PC-3 (cell line): Measurements from ENCODE around the gene C16orf74. TPM values are rescaled to one million over a fixed set of nuclear protein-coding genes. Genes with fewer than 3 reads are reported as not detected.

Experiments
- ATAC-seq: fragments of 200-7000 bp; cut with Tn5 transposase; 2 replicates; pipeline ENCODE4 v1.9.1; 2020; ENCODE audit warnings: mild to moderate bottlenecking, moderate library complexity
- BruUV-seq: library from RNA; stranded (reverse); fragments of 400-500 nt; replicated peaks from 2 replicates; lab custom pipeline; 2021; lab: Mats Ljungman, UMichigan
- CTCF ChIA-PET: fragments of 300-600 bp; sonication (Branson Sonifier 250); formaldehyde crosslinking; loops from one replicate; lab custom pipeline; 2022; ENCODE audit warnings: antibody characterized with exemption; lab: Charles Lee
- POLR2A ChIA-PET: fragments of 300-600 bp; sonication (Branson Sonifier 250); formaldehyde crosslinking; loops from one replicate; lab custom pipeline; 2022; ENCODE audit warnings: antibody characterized with exemption; ENCODE audit not compliant: unreplicated experiment; lab: Charles Lee
- DNase-seq: peaks from one replicate; pipeline ENCODE4 v3.0.0-alpha.2; 2015
- H2AFZ ChIP-seq: fragments of 300-600 bp; sonication (generic); 2 replicates; pipeline ENCODE4 v1.6.0; 2016; ENCODE audit warnings: antibody characterized with exemption, low read length
- H3F3A ChIP-seq: fragments of 300-600 bp; sonication (generic); one replicate; pipeline ENCODE4 v1.6.0; 2017; ENCODE audit warnings: antibody characterized with exemption, low read length, control low read depth, mild to moderate bottlenecking; ENCODE audit not compliant: unreplicated experiment
- H3K27ac ChIP-seq: fragments of 300-600 bp; sonication (generic); 2 replicates; pipeline ENCODE4 v1.5.1; 2016; ENCODE audit warnings: mild to moderate bottlenecking, low read length
- H3K27me3 ChIP-seq: fragments of 300-600 bp; sonication (generic); 2 replicates; pipeline ENCODE4 v1.6.1; 2016; ENCODE audit warnings: low read length, mixed read lengths
- H3K36me3 ChIP-seq: fragments of 300-600 bp; sonication (generic); 2 replicates; pipeline ENCODE4 v1.6.1; 2016; ENCODE audit warnings: low read depth, mixed run types, low read length, mixed read lengths
- H3K4me1 ChIP-seq: fragments of 300-600 bp; sonication (generic); 2 replicates; pipeline ENCODE4 v1.5.1; 2016; ENCODE audit warnings: low read length; ENCODE audit not compliant: insufficient read depth
- H3K4me2 ChIP-seq: fragments of 300-600 bp; sonication (generic); 2 replicates; pipeline ENCODE4 v1.6.0; 2016; ENCODE audit warnings: low read length
- H3K4me3 ChIP-seq: fragments of 300-600 bp; sonication (generic); 2 replicates; pipeline ENCODE4 v1.5.1; 2016; ENCODE audit warnings: mild to moderate bottlenecking, low read length, mixed read lengths
- H3K79me2 ChIP-seq: fragments of 300-600 bp; sonication (generic); 2 replicates; pipeline ENCODE4 v1.6.1; 2017; ENCODE audit warnings: low read length, mixed read lengths
- H3K9ac ChIP-seq: fragments of 300-600 bp; sonication (generic); 2 replicates; pipeline ENCODE4 v1.6.0; 2016; ENCODE audit warnings: mild to moderate bottlenecking, low read length
- H3K9me2 ChIP-seq: fragments of 300-600 bp; sonication (generic); replicated peaks from 2 replicates; pipeline ENCODE4 v1.6.1; 2016; ENCODE audit warnings: mixed run types, low read length, mixed read lengths
- H3K9me3 ChIP-seq: fragments of 300-600 bp; sonication (generic); 2 replicates; pipeline ENCODE4 v1.6.1; 2016; ENCODE audit warnings: low read length, mixed read lengths
- H4K20me1 ChIP-seq: fragments of 300-600 bp; sonication (generic); 2 replicates; pipeline ENCODE4 v1.6.1; 2016; ENCODE audit warnings: low read length, mixed read lengths
- CTCF ChIP-seq: fragments of 300-600 bp; sonication (generic); conservative IDR thresholded peaks from 2 replicates; pipeline ENCODE4 v1.5.1; 2017; ENCODE audit warnings: antibody characterized with exemption, low read depth, mild to moderate bottlenecking, low read length
- EZH2 ChIP-seq: fragments of 300-600 bp; sonication (generic); IDR thresholded peaks from one replicate; pipeline ENCODE4 v1.6.1; 2017; ENCODE audit warnings: antibody characterized with exemption, mild to moderate bottlenecking, low read length; ENCODE audit not compliant: unreplicated experiment
- EZH2phosphoT487 ChIP-seq: fragments of 300-600 bp; sonication (generic); IDR thresholded peaks from 2 replicates; pipeline ENCODE4 v1.6.1; 2018; ENCODE audit warnings: mild to moderate bottlenecking, antibody characterized with exemption, low read length, borderline replicate concordance
- intact Hi-C: fragments of 100-400 bp; cut with micrococcal nuclease; formaldehyde crosslinking; loops from 2 replicates; pipeline ENCODE4 v1.9.0; 2023
- total RNA-seq: library from RNA; depleted of rRNA; stranded (reverse); fragments of >200 nt; gene quantifications from 2 replicates; pipeline ENCODE4 v1.2.3, GENCODE V29; 2014

Gene C16orf74
- total RNA-seq, 1 experiment from 2014 or later = 71.0 TPM

DNA sequence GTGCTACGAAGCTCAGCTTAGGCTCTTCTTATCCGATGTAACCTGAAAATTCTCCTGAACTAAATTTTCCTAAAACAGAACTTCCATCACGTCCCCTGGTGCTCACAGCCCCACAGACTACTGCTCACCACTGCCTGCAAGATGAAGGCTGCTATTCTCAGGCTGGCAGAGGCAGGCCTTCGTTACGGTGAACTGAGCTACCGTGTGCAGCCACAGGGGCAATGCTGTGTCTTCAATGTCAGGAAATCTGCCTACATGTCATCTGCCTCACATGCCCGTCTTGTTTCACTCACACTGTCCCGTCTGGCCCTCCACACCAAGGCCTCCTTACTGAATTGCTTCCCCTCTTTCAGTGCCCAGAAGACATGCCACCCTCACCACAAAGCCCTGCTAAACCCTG lies 32.5 kb upstream of the C16orf74 start:
- ATAC-seq (no peak), DNase-seq (no peak)
- Histone ChIP-seq H4K20me1 (no peaks in the 10 kb centered on the region), H3K27me3 (no peaks in the 10 kb centered on the region), H3K4me1 (peaks cover 6% of the 10 kb centered on the region), H3K4me2 (no peak overlapping the region), H2AFZ (no peak overlapping the region), H3K9me3 (no peaks in the 10 kb centered on the region), H3F3A (peaks cover 2% of the 10 kb centered on the region), H3K9ac (no peak overlapping the region), H3K4me3 (no peak overlapping the region), H3K79me2 (peaks cover 6% of the 10 kb centered on the region; the same call in 1 of the 2 replicates), H3K27ac (no peak overlapping the region), H3K36me3 (peaks cover 11% of the 10 kb centered on the region; the same call in 1 of the 2 replicates), H3K9me2 (no peaks in the 10 kb centered on the region)
- POLR2A ChIA-PET = no interaction called here
- no peak for TF ChIP-seq EZH2
- no peak for TF ChIP-seq EZH2phosphoT487
- TF ChIP-seq CTCF = no peak
- intact Hi-C loops = no loop called here
- CTCF ChIA-PET = no interaction called here
- BruUV-seq = no TSS peak

- BruUV-seq = no TSS peak
These were observed 31.6 kb upstream of the C16orf74 start for GRCh38 chr16:85782451-85782850.

More at GRCh38 chr16:85782451-85782850, 31.6 kb upstream of the C16orf74 start:
- DNase-seq = no peak
- CTCF ChIA-PET = no interaction called here
- H4K20me1 ChIP-seq = 0 out of 2 replicates have a peak, but pooled peaks cover 3% of the 10 kb centered on the region
- H3K27me3 ChIP-seq = no peaks in the 10 kb centered on the region
- POLR2A ChIA-PET = interaction anchor here (0.6 kb wide), 1 partner anchor 564 kb away, joined by 3 read pairs; no protein-coding TSS in a partner anchor
- intact Hi-C loops = no loop called here
- no peak for ATAC-seq
- peaks cover 6% of the 10 kb centered on the region; the same call in 1 of the 2 replicates for H3K79me2 ChIP-seq
- peaks cover 16% of the 10 kb centered on the region for H3K4me1 ChIP-seq
- H3K9ac ChIP-seq = no peak overlapping the region
- no peak overlapping the region for H2AFZ ChIP-seq
- no peak for TF ChIP-seq CTCF
- no peak for TF ChIP-seq EZH2phosphoT487
- no peak for TF ChIP-seq EZH2
- no peak overlapping the region for H3K27ac ChIP-seq
- H3K4me2 ChIP-seq = no peak overlapping the region
- peaks cover 9% of the 10 kb centered on the region; the same call in 1 of the 2 replicates for H3K36me3 ChIP-seq
- no peaks in the 10 kb centered on the region for H3K9me2 ChIP-seq
- peaks cover 9% of the 10 kb centered on the region for H3F3A ChIP-seq
- H3K9me3 ChIP-seq = no peaks in the 10 kb centered on the region
- H3K4me3 ChIP-seq = no peak overlapping the region
